HCT116 (cell line): ENCODE data around the gene EXOSC10. TPM values are rescaled to one million over a fixed set of nuclear protein-coding genes. Genes with fewer than 3 reads are reported as not detected.

Experiments used
- ATAC-seq: fragments of 200-7000 bp; cut with Tn5 transposase; 2 replicates; pipeline ENCODE4 v1.9.1; 2020; ENCODE audit warnings: mild to moderate bottlenecking, moderate library complexity
- BruUV-seq: library from RNA; stranded (reverse); fragments of 400-500 nt; replicated peaks from 2 replicates; lab custom pipeline; 2021; lab: Mats Ljungman, UMichigan
- CTCF ChIA-PET: fragments of 300-600 bp; sonication (Branson Sonifier 250); formaldehyde crosslinking; loops from one replicate; lab custom pipeline; 2021; ENCODE audit warnings: antibody characterized with exemption; lab: Charles Lee
- POLR2A ChIA-PET: fragments of 300-600, 350-600 bp; sonication (Branson Sonifier 250); formaldehyde crosslinking; loops from one replicate; lab custom pipeline; 2021; ENCODE audit warnings: antibody characterized with exemption; lab: Charles Lee
- RAD21 ChIA-PET, 2 experiments: fragments of 300-600 bp; sonication (Branson Sonifier 250); formaldehyde crosslinking; loops; one replicate each; lab custom pipeline; 2023; ENCODE audit warnings: low total read pairs in 2 of 2; ENCODE audit not compliant: uncharacterized antibody in 2 of 2, unreplicated experiment in 2 of 2, low non-redundant PET in 1 of 2; lab: Charles Lee
- DNase-seq: peaks from one replicate; pipeline ENCODE4 v3.0.0-alpha.2; 2010; ENCODE audit warnings: low read depth, low spot score
- H2AFZ ChIP-seq: fragments of 200-600 bp; shearing (Covaris generic), sonication (generic); 2 replicates; pipeline ENCODE4 v1.6.1; 2017; ENCODE audit warnings: low read depth, mixed run types, mixed read lengths, antibody characterized with exemption, low read length; ENCODE audit not compliant: poor library complexity, severe bottlenecking
- H3K27ac ChIP-seq: 2 replicates; pipeline ENCODE4 v1.5.1; 2012; ENCODE audit warnings: low read depth, low read length
- H3K27me3 ChIP-seq: fragments of 200-600 bp; sonication (generic); 2 replicates; pipeline ENCODE4 v1.6.1; 2016; ENCODE audit warnings: mixed run types, low read length, mixed read lengths; ENCODE audit not compliant: insufficient read depth
- H3K36me3 ChIP-seq, 2 experiments: fragments of 200-500 bp in 1 of 2; fragments of 200-600 bp in 1 of 2; sonication (Bioruptor generic) in 1 of 2; sonication (generic) in 1 of 2; 2 replicates each; pipeline versions ENCODE4 v1.5.1 to v1.6.1; 2014 to 2016; ENCODE audit warnings: low read length in 2 of 2, inconsistent platforms in 1 of 2, mixed read lengths in 1 of 2, mixed run types in 1 of 2; ENCODE audit not compliant: insufficient read depth in 2 of 2, control insufficient read depth in 1 of 2
- H3K4me1 ChIP-seq, 2 experiments: fragments of 200-600 bp in 1 of 2; sonication (generic) in 1 of 2; 2 replicates each; pipeline versions ENCODE4 v1.5.1 to v1.6.1; 2012 to 2017; ENCODE audit warnings: low read length in 2 of 2, inconsistent platforms in 1 of 2, mild to moderate bottlenecking in 1 of 2, mixed read lengths in 1 of 2, mixed run types in 1 of 2, moderate library complexity in 1 of 2; ENCODE audit not compliant: insufficient read depth in 2 of 2, control insufficient read depth in 1 of 2
- H3K4me2 ChIP-seq: fragments of 200-600 bp; sonication (generic); 2 replicates; pipeline ENCODE4 v1.6.1; 2017; ENCODE audit warnings: mixed run types, low read length, mixed read lengths
- H3K4me3 ChIP-seq, 2 experiments: fragments of 200-600 bp in 1 of 2; sonication (generic) in 1 of 2; replicated peaks in 1 of 2; 2 replicates each; pipeline ENCODE4 v1.5.1; 2011 to 2016; ENCODE audit warnings: low read length in 2 of 2, control low read depth in 1 of 2, low read depth in 1 of 2, mild to moderate bottlenecking in 1 of 2, mixed read lengths in 1 of 2, mixed run types in 1 of 2
- H3K79me2 ChIP-seq: fragments of 200-600 bp; sonication (generic); 2 replicates; pipeline ENCODE4 v1.6.1; 2017; ENCODE audit warnings: mild to moderate bottlenecking, mixed run types, low read length, moderate library complexity, mixed read lengths; ENCODE audit not compliant: insufficient read depth
- H3K9ac ChIP-seq: fragments of 200-600 bp; sonication (generic); 2 replicates; pipeline ENCODE4 v1.6.1; 2016; ENCODE audit warnings: low read length, mixed read lengths
- H3K9me2 ChIP-seq: fragments of 200-600 bp; sonication (generic), shearing (Covaris generic); 2 replicates; pipeline ENCODE4 v1.6.1; 2017; ENCODE audit warnings: mixed run types, mild to moderate bottlenecking, moderate library complexity; ENCODE audit not compliant: insufficient read depth
- H3K9me3 ChIP-seq, 2 experiments: fragments of 200-500 bp in 1 of 2; fragments of 200-600 bp in 1 of 2; sonication (Bioruptor generic) in 1 of 2; sonication (generic) in 1 of 2; 2 replicates each; pipeline ENCODE4 v1.6.1; 2014 to 2017; ENCODE audit warnings: low read length in 2 of 2, mixed read lengths in 2 of 2, inconsistent platforms in 1 of 2, low read depth in 1 of 2, mild to moderate bottlenecking in 1 of 2, mixed run types in 1 of 2, moderate library complexity in 1 of 2; ENCODE audit not compliant: control insufficient read depth in 1 of 2, insufficient read depth in 1 of 2
- H4K20me1 ChIP-seq: fragments of 200-600 bp; sonication (generic), shearing (Covaris generic); 2 replicates; pipeline ENCODE4 v1.6.1; 2017; ENCODE audit warnings: mixed run types, mild to moderate bottlenecking, moderate library complexity; ENCODE audit not compliant: insufficient read depth
- ATF3 ChIP-seq: IDR thresholded peaks from 2 replicates; pipeline ENCODE4 v1.6.1; 2012
- EGR1 ChIP-seq: IDR thresholded peaks from 2 replicates; pipeline ENCODE4 v1.6.1; 2012; ENCODE audit warnings: low read depth
- EZH2 ChIP-seq: fragments of 200-600 bp; sonication (generic); IDR thresholded peaks from 2 replicates; pipeline ENCODE4 v1.6.1; 2017; ENCODE audit warnings: antibody characterized with exemption, mixed run types
- REST ChIP-seq: IDR thresholded peaks from 2 replicates; pipeline ENCODE4 v1.6.1; 2012; ENCODE audit warnings: low read depth
- SIN3A ChIP-seq: IDR thresholded peaks from 2 replicates; pipeline ENCODE4 v1.6.1; 2012; ENCODE audit warnings: low read depth
- TCF7L2 ChIP-seq: IDR thresholded peaks from 2 replicates; pipeline ENCODE4 v1.7.0; 2011; ENCODE audit warnings: borderline replicate concordance, inconsistent platforms; ENCODE audit not compliant: insufficient read depth, insufficient read length; ENCODE audit errors: extremely low read depth
- YY1 ChIP-seq: IDR thresholded peaks from 2 replicates; pipeline ENCODE4 v1.6.1; 2011; ENCODE audit warnings: low read length, low read depth, moderate library complexity, mild to moderate bottlenecking; ENCODE audit not compliant: insufficient replicate concordance; ENCODE audit errors: extremely low read depth
- ZBTB33 ChIP-seq: IDR thresholded peaks from 2 replicates; pipeline ENCODE4 v1.6.1; 2011; ENCODE audit warnings: mild to moderate bottlenecking, low read length, moderate library complexity; ENCODE audit not compliant: insufficient replicate concordance; ENCODE audit errors: extremely low read depth
- intact Hi-C: fragments of 100-400 bp; cut with micrococcal nuclease; formaldehyde crosslinking; loops from 2 replicates; pipeline ENCODE4 v1.10.0; 2022
- total RNA-seq: library from RNA; stranded (reverse); gene quantifications from one replicate; pipeline ENCODE4 v1.2.1, GENCODE V29; 2021; ENCODE audit not compliant: unreplicated experiment

Gene EXOSC10
- total RNA-seq, 1 experiment from 2014 or later, result 80.7 TPM

- no peak overlapping the region for H3K4me2 ChIP-seq
- no peak for ATAC-seq
- H3K9me2 ChIP-seq, result no peaks in the 10 kb centered on the region
- H3K27ac ChIP-seq, result no peak overlapping the region
- H4K20me1 ChIP-seq, result no peaks in the 10 kb centered on the region
- no peak overlapping the region for H3K9ac ChIP-seq
- RAD21 ChIA-PET, result no interaction called here
- no peak overlapping the region for H3K4me3 ChIP-seq
- H2AFZ ChIP-seq, result no peak overlapping the region
- H3K4me1 ChIP-seq, result no peaks in the 10 kb centered on the region
- DNase-seq, result no peak
- POLR2A ChIA-PET, result no interaction called here
- intact Hi-C loops, result no loop called here
- H3K36me3 ChIP-seq, result peaks cover 17 to 33% of the 10 kb centered on the region in 2 experiments; a peak in 3 of 4 replicates
- TF ChIP-seq REST, result no peak
- no peak for TF ChIP-seq TCF7L2
- no peak for TF ChIP-seq YY1
- TF ChIP-seq ZBTB33, result no peak
- no peak for TF ChIP-seq EZH2
- TF ChIP-seq SIN3A, result no peak
- no peak for TF ChIP-seq ATF3
- TF ChIP-seq EGR1, result no peak
- no peaks in the 10 kb centered on the region for H3K9me3 ChIP-seq
- CTCF ChIA-PET, result no interaction called here
- no TSS peak for BruUV-seq
- no peaks in the 10 kb centered on the region for H3K27me3 ChIP-seq
- H3K79me2 ChIP-seq, result no peaks in the 10 kb centered on the region
Measured at GRCh38 chr1:11143401-11143800, 43.7 kb upstream of the EXOSC10 start.
